Endothelial cell of umbilical vein (primary cell): ENCODE measurements around the gene C12orf60. TPM values are rescaled to one million over a fixed set of nuclear protein-coding genes. Genes with fewer than 3 reads are reported as not detected.

Experiments used
- BruUV-seq: library from RNA; stranded (reverse); fragments of 400-500 nt; replicated peaks from 2 replicates; lab custom pipeline; 2021; lab: Mats Ljungman, UMichigan
- CTCF ChIA-PET: fragments of 300-600, 350-600 bp; sonication (Branson Sonifier 250); formaldehyde crosslinking; loops from one replicate; lab custom pipeline; 2021; ENCODE audit warnings: antibody characterized with exemption, inconsistent platforms; lab: Charles Lee
- POLR2A ChIA-PET: fragments of 300-600, 350-600 bp; sonication (Branson Sonifier 250); formaldehyde crosslinking; loops from one replicate; lab custom pipeline; 2021; ENCODE audit warnings: antibody characterized with exemption, inconsistent platforms; lab: Charles Lee
- DNase-seq: peaks from one replicate; pipeline ENCODE4 v3.0.0-alpha.2; 2011; ENCODE audit warnings: low read depth, low spot score
- FAIRE-seq: peaks from 2 replicates; lab custom pipeline; 2011; peaks lifted over from hg19 to GRCh38; lab: Jason Lieb, UNC
- H2AFZ ChIP-seq: 2 replicates; pipeline ENCODE4 v1.6.0; 2012; ENCODE audit warnings: low read depth, low read length, control low read depth, inconsistent platforms
- H3K27ac ChIP-seq: 2 replicates; pipeline ENCODE4 v1.5.1; 2011; ENCODE audit warnings: low read depth, mild to moderate bottlenecking, control low read depth, low read length, moderate library complexity; ENCODE audit not compliant: insufficient read depth
- H3K27me3 ChIP-seq, 2 experiments: 2 replicates each; pipeline versions ENCODE4 v1.6.0 to v1.6.1; 2011; ENCODE audit warnings: low read length in 2 of 2, mixed read lengths in 1 of 2; ENCODE audit not compliant: control insufficient read depth in 2 of 2, insufficient read depth in 2 of 2
- H3K36me3 ChIP-seq, 2 experiments: 2 replicates in 1 of 2; 3 replicates in 1 of 2; pipeline ENCODE4 v1.5.1; 2011; ENCODE audit warnings: low read length in 2 of 2, mild to moderate bottlenecking in 1 of 2, moderate library complexity in 1 of 2; ENCODE audit not compliant: control insufficient read depth in 2 of 2, insufficient read depth in 2 of 2; ENCODE audit errors: extremely low read depth in 1 of 2
- H3K4me1 ChIP-seq: 3 replicates; pipeline ENCODE4 v1.5.1; 2011; ENCODE audit warnings: mild to moderate bottlenecking, low read length; ENCODE audit not compliant: control insufficient read depth, insufficient read depth; ENCODE audit errors: extremely low read depth
- H3K4me2 ChIP-seq: 2 replicates; pipeline ENCODE4 v1.6.1; 2011; ENCODE audit warnings: low read length, control low read depth, mixed read lengths; ENCODE audit not compliant: insufficient read depth
- H3K4me3 ChIP-seq, 3 experiments: fragments of 200-600 bp in 1 of 3; sonication (generic), shearing (Covaris generic) in 1 of 3; replicated peaks in 1 of 3; 2 replicates each; pipeline ENCODE4 v1.5.1; 2011 to 2016; ENCODE audit warnings: control low read depth in 3 of 3, low read length in 3 of 3, mild to moderate bottlenecking in 2 of 3, inconsistent platforms in 1 of 3, low read depth in 1 of 3, moderate library complexity in 1 of 3; ENCODE audit not compliant: insufficient read depth in 1 of 3
- H3K79me2 ChIP-seq: 2 replicates; pipeline ENCODE4 v1.6.0; 2012; ENCODE audit warnings: low read length, inconsistent platforms; ENCODE audit not compliant: control insufficient read depth, insufficient read depth
- H3K9ac ChIP-seq: replicated peaks from 2 replicates; pipeline ENCODE3; 2011; ENCODE audit warnings: low read length, control low read depth; ENCODE audit not compliant: insufficient read depth; ENCODE audit errors: extremely low read depth
- H3K9me1 ChIP-seq: replicated peaks from 3 replicates; pipeline ENCODE4 v1.6.0; 2011; ENCODE audit warnings: mild to moderate bottlenecking, low read length; ENCODE audit not compliant: control insufficient read depth, insufficient read depth; ENCODE audit errors: extremely low read depth
- H3K9me3 ChIP-seq: replicated peaks from 2 replicates; pipeline ENCODE4 v1.5.1; 2012; ENCODE audit warnings: low read length, inconsistent platforms; ENCODE audit not compliant: control insufficient read depth, insufficient read depth
- H4K20me1 ChIP-seq: replicated peaks from 2 replicates; pipeline ENCODE3; 2011; ENCODE audit warnings: mild to moderate bottlenecking, low read length; ENCODE audit not compliant: control insufficient read depth, insufficient read depth; ENCODE audit errors: extremely low read depth
- CTCF ChIP-seq, 2 donors: IDR thresholded peaks; 1 replicate in 1 of 2; 2 replicates in 1 of 2; pipeline ENCODE4 v1.5.1; 2011; ENCODE audit warnings: low read length in 2 of 2, mild to moderate bottlenecking in 2 of 2, moderate library complexity in 2 of 2, control low read depth in 1 of 2, inconsistent platforms in 1 of 2, low read depth in 1 of 2; ENCODE audit not compliant: insufficient read depth in 1 of 2; ENCODE audit errors: extremely low read depth in 1 of 2
- EZH2 ChIP-seq: IDR thresholded peaks from 2 replicates; pipeline ENCODE4 v1.6.1; 2012; ENCODE audit warnings: borderline replicate concordance, low read depth, mild to moderate bottlenecking, moderate library complexity, low read length, inconsistent platforms; ENCODE audit not compliant: severe bottlenecking
- FOS ChIP-seq: IDR thresholded peaks from 2 replicates; pipeline ENCODE4 v1.6.1; 2011; ENCODE audit warnings: mild to moderate bottlenecking, low read length, moderate library complexity, borderline replicate concordance; ENCODE audit not compliant: insufficient read depth
- GATA2 ChIP-seq: IDR thresholded peaks from 2 replicates; pipeline ENCODE4 v1.7.0; 2011; ENCODE audit warnings: low read depth, mild to moderate bottlenecking, moderate library complexity, mixed read lengths, low read length; ENCODE audit not compliant: insufficient read length, insufficient read depth
- JUN ChIP-seq: IDR thresholded peaks from 2 replicates; pipeline ENCODE4 v1.6.1; 2011; ENCODE audit warnings: borderline replicate concordance, low read depth; ENCODE audit not compliant: insufficient read length, insufficient read depth
- MAX ChIP-seq: IDR thresholded peaks from 2 replicates; pipeline ENCODE4 v1.6.1; 2011; ENCODE audit not compliant: insufficient read depth, insufficient read length
- MYC ChIP-seq: IDR thresholded peaks from one replicate; pipeline ENCODE4 v1.6.1; 2011; ENCODE audit warnings: mild to moderate bottlenecking, low read depth, low read length
- POLR2AphosphoS5 ChIP-seq: IDR thresholded peaks from 2 replicates; pipeline ENCODE4 v1.6.1; 2012; ENCODE audit warnings: low read depth, mild to moderate bottlenecking, control low read depth, low read length, moderate library complexity; ENCODE audit not compliant: insufficient read depth
- dilution Hi-C: fragments of 300-500 bp; cut with MboI; formaldehyde crosslinking; loops from one replicate; pipeline ENCODE4 v1.15.0; 2019; ENCODE audit warnings: low sequenced_read_pairs; ENCODE audit not compliant: extremely low pct_ligation_motif_present
- intact Hi-C: fragments of 100-400 bp; cut with micrococcal nuclease; formaldehyde crosslinking; loops from one replicate; pipeline ENCODE4 v1.10.0; 2022
- polyA plus RNA-seq, 4 experiments: library from polyadenylated mRNA; depleted of rRNA in 3 of 4; stranded (reverse) in 3 of 4; unstranded in 1 of 4; fragments of >200 nt; gene quantifications; 2 replicates each; pipeline versions ENCODE4 v1.2.1 to v1.2.3, GENCODE V29; 2011 to 2012; ENCODE audit warnings: missing spikeins in 1 of 4
- total RNA-seq: library from RNA; stranded (reverse); gene quantifications from 2 replicates; pipeline ENCODE4 v1.2.3, GENCODE V29; 2021

Gene C12orf60
- total and polyA plus RNA-seq, 2 donors (not counting 3 experiments of a cell fraction or from before 2014, with no cell fraction given) = 0.52 to 1.3 TPM

DNA sequence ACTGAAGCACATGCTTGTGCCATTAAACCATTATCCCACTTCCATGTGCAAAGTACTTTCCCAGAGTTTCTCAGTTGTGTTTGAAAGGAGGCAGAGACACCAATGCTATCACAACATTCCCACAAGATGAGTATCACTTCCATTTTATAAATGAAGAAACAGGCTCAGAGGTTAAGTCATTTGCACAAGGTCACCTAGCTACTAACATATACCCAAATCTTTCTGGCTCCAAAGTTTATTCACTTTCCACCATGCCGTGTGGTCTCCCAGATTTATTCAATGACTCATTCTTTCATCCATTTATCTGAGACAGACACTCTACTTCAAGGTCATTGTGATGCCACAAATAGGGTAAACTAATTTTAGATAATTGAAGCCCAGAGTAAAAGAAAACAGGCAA, 30.5 kb downstream of the C12orf60 start:
- peak; percentile 39 for DNase-seq
- Histone ChIP-seq H3K27ac (peak overlapping the region; percentile 21), H3K4me1 (peaks cover 47% of the 10 kb centered on the region), H3K9me3 (no peaks in the 10 kb centered on the region), H3K79me2 (no peaks in the 10 kb centered on the region), H3K4me2 (peak overlapping the region; percentile 57), H3K27me3 (no peaks in the 10 kb centered on the region), H4K20me1 (no peaks in the 10 kb centered on the region), H3K9ac (no peak overlapping the region), H2AFZ (peak overlapping the region; percentile 27), H3K9me1 (no peaks in the 10 kb centered on the region), H3K4me3 (no peak overlapping the region), H3K36me3 (no peaks in the 10 kb centered on the region)
- CTCF ChIA-PET = interaction anchor here (1.1 to 3.5 kb wide), 11 partner anchors 8 to 162 kb away, joined by 3 to 15 read pairs (median 5); partner anchors contain the start of genes ART4 and SMCO3
- intact Hi-C loops = no loop called here
- FAIRE-seq = no peak
- POLR2A ChIA-PET = no interaction called here
- no TSS peak for BruUV-seq
- dilution Hi-C loops = loop anchor here (10.0 kb wide), 1 partner anchor 121 kb away; no protein-coding TSS in a partner anchor
- TF ChIP-seq MYC (no peak), FOS (peak; percentile 53), GATA2 (peak; percentile 23), JUN (peak; percentile 14)

- TF ChIP-seq CTCF (IDR thresholded peaks at IDR 0.05; ENCODE audit: extremely low read depth in 1 of 2, insufficient read depth in 1 of 2, low read depth in 1 of 2, low read length in 2 of 2) (no peak), FOS (no peak), POLR2AphosphoS5 (no peak), MAX (no peak), GATA2 (no peak), EZH2 (no peak)
These were observed 31.0 kb downstream of the C12orf60 start for GRCh38 chr12:14834509-14834908.

More at GRCh38 chr12:14834509-14834908, 31.0 kb downstream of the C12orf60 start:
- intact Hi-C loops (no loop called here), dilution Hi-C loops (loop anchor here (10.0 kb wide), 1 partner anchor 120 kb away; no protein-coding TSS in a partner anchor)
- Histone ChIP-seq H4K20me1 (no peaks in the 10 kb centered on the region), H3K4me2 (peak overlapping the region; percentile 57), H3K4me1 (peaks cover 47% of the 10 kb centered on the region), H3K36me3 (no peaks in the 10 kb centered on the region), H3K9ac (no peak overlapping the region), H2AFZ (no peak overlapping the region), H3K27me3 (no peaks in the 10 kb centered on the region), H3K9me3 (no peaks in the 10 kb centered on the region), H3K9me1 (no peaks in the 10 kb centered on the region), H3K4me3 (no peak overlapping the region), H3K79me2 (peaks cover 3% of the 10 kb centered on the region), H3K27ac (peak overlapping the region; percentile 83)
- DNase-seq (no peak), FAIRE-seq (no peak)
- ChIA-PET CTCF (interaction anchor here (1.1 to 3.5 kb wide), 12 partner anchors 8 to 161 kb away, joined by 3 to 15 read pairs (median 5); partner anchors contain the start of genes ART4, C12orf60 and WBP11), POLR2A (no interaction called here)
- BruUV-seq = no TSS peak
